Activated CD4-positive, alpha-beta T cell treated with anti-CD3 and anti-CD28 coated beads, Interleukin-2, amount 10 ng/mL, durations not matched to agents 7 days and 5 days (primary cell): ENCODE results near the gene UBE2J2. TPM values are rescaled to one million over a fixed set of nuclear protein-coding genes. Genes with fewer than 3 reads are reported as not detected.

ENCODE experiments used
- CTCF ChIA-PET: fragments of 350-600 bp; sonication (Branson Sonifier 250); formaldehyde crosslinking; loops from one replicate; lab custom pipeline; 2021; ENCODE audit warnings: antibody characterized with exemption; lab: Charles Lee
- POLR2A ChIA-PET: fragments of 350-600 bp; sonication (Branson Sonifier 250); formaldehyde crosslinking; loops from one replicate; lab custom pipeline; 2021; ENCODE audit warnings: antibody characterized with exemption; lab: Charles Lee
- DNase-seq: peaks from one replicate; pipeline ENCODE4 v3.0.0-alpha.2; 2020
- H3K27ac Mint-ChIP-seq: one replicate; pipeline ENCODE4 v1.8.0; 2021; ENCODE audit warnings: mild to moderate bottlenecking, moderate library complexity, mixed read lengths
- H3K27me3 Mint-ChIP-seq: one replicate; pipeline ENCODE4 v1.8.0; 2021; ENCODE audit warnings: mixed read lengths
- H3K36me3 Mint-ChIP-seq: one replicate; pipeline ENCODE4 v1.8.0; 2021; ENCODE audit warnings: low read depth, mixed read lengths
- H3K4me1 Mint-ChIP-seq: one replicate; pipeline ENCODE4 v1.8.0; 2021; ENCODE audit warnings: mixed read lengths
- H3K4me3 Mint-ChIP-seq: one replicate; pipeline ENCODE4 v1.8.0; 2021; ENCODE audit warnings: mild to moderate bottlenecking, moderate library complexity, mixed read lengths
- H3K9me3 Mint-ChIP-seq: one replicate; pipeline ENCODE4 v1.8.0; 2021; ENCODE audit warnings: mixed read lengths
- total RNA-seq, 2 experiments: library from RNA; stranded (reverse); gene quantifications; one replicate each; pipeline ENCODE4 v1.2.3, GENCODE V29; 2021

UBE2J2 gene
- total RNA-seq, 2 experiments from 2014 or later, result 63.4 to 63.7 TPM

GRCh38 chr1:1262071-1262470 lies 11.6 kb downstream of the UBE2J2 start:
- H3K4me1 Mint-ChIP-seq, result peaks cover 13% of the 10 kb centered on the region
- peaks cover 32% of the 10 kb centered on the region for H3K36me3 Mint-ChIP-seq
- ChIA-PET POLR2A (no interaction called here), CTCF (interaction anchor here (1.1 to 1.5 kb wide), 2 partner anchors 18 to 89 kb away, joined by 5 read pairs; no protein-coding TSS in a partner anchor)
- no peaks in the 10 kb centered on the region for H3K9me3 Mint-ChIP-seq
- H3K27me3 Mint-ChIP-seq, result no peaks in the 10 kb centered on the region
- DNase-seq, result no peak
- no peak overlapping the region for H3K4me3 Mint-ChIP-seq
- H3K27ac Mint-ChIP-seq, result peak overlapping the region; percentile 41

- H3K27ac Mint-ChIP-seq, result peak overlapping the region; percentile 65
- CTCF ChIA-PET, result interaction anchor here (0.6 to 1.5 kb wide), 5 partner anchors 10 to 135 kb away, joined by 3 to 5 read pairs (median 4); no protein-coding TSS in a partner anchor
- no peaks in the 10 kb centered on the region for H3K9me3 Mint-ChIP-seq
- H3K4me3 Mint-ChIP-seq, result no peak overlapping the region
- peaks cover 34% of the 10 kb centered on the region for H3K36me3 Mint-ChIP-seq
- POLR2A ChIA-PET, result interaction anchor here (0.6 kb wide), 1 partner anchor 134 kb away, joined by 3 read pairs; no protein-coding TSS in a partner anchor
- no peak for DNase-seq
- H3K27me3 Mint-ChIP-seq, result no peaks in the 10 kb centered on the region
- H3K4me1 Mint-ChIP-seq, result peaks cover 13% of the 10 kb centered on the region
Observed at GRCh38 chr1:1260843-1261560, 12.7 kb downstream of the UBE2J2 start.

GRCh38 chr1:1259951-1260600 lies 13.6 kb downstream of the UBE2J2 start:
- Mint-ChIP-seq H3K4me3 (no peak overlapping the region), H3K27me3 (no peaks in the 10 kb centered on the region), H3K36me3 (peaks cover 41% of the 10 kb centered on the region), H3K4me1 (peaks cover 13% of the 10 kb centered on the region), H3K9me3 (no peaks in the 10 kb centered on the region), H3K27ac (no peak overlapping the region)
- POLR2A ChIA-PET, result no interaction called here
- DNase-seq, result no peak
- CTCF ChIA-PET, result interaction anchor here (1.3 kb wide), 1 partner anchor 9 kb away, joined by 4 read pairs; no protein-coding TSS in a partner anchor

- Mint-ChIP-seq H3K27ac (no peak overlapping the region), H3K36me3 (peaks cover 42% of the 10 kb centered on the region), H3K4me1 (peaks cover 13% of the 10 kb centered on the region), H3K9me3 (no peaks in the 10 kb centered on the region), H3K27me3 (no peaks in the 10 kb centered on the region), H3K4me3 (no peak overlapping the region)
- ChIA-PET CTCF (interaction anchor here (1.3 kb wide), 1 partner anchor 9 kb away, joined by 4 read pairs; no protein-coding TSS in a partner anchor), POLR2A (no interaction called here)
- DNase-seq, result no peak
Observed at GRCh38 chr1:1259540-1259939, 14.1 kb downstream of the UBE2J2 start.

- Mint-ChIP-seq H3K4me3 (no peak overlapping the region), H3K27me3 (no peaks in the 10 kb centered on the region), H3K9me3 (no peaks in the 10 kb centered on the region), H3K4me1 (peaks cover 13% of the 10 kb centered on the region), H3K36me3 (peaks cover 42% of the 10 kb centered on the region), H3K27ac (no peak overlapping the region)
- ChIA-PET POLR2A (no interaction called here), CTCF (interaction anchor here (1.9 kb wide), 1 partner anchor 12 kb away, joined by 6 read pairs; no protein-coding TSS in a partner anchor)
- DNase-seq, result no peak
Observed at GRCh38 chr1:1259119-1259488, 14.6 kb downstream of the UBE2J2 start.

GRCh38 chr1:1256956-1257871 lies 16.4 kb downstream of the UBE2J2 start:
- ChIA-PET CTCF (interaction anchor here (1.9 kb wide), 1 partner anchor 14 kb away, joined by 6 read pairs; no protein-coding TSS in a partner anchor), POLR2A (no interaction called here)
- H3K9me3 Mint-ChIP-seq, result no peaks in the 10 kb centered on the region
- H3K4me1 Mint-ChIP-seq, result peaks cover 10% of the 10 kb centered on the region
- peak overlapping the region; percentile 41 for H3K27ac Mint-ChIP-seq
- no peak for DNase-seq
- H3K27me3 Mint-ChIP-seq, result no peaks in the 10 kb centered on the region
- H3K36me3 Mint-ChIP-seq, result peaks cover 44% of the 10 kb centered on the region
- no peak overlapping the region for H3K4me3 Mint-ChIP-seq

GRCh38 chr1:1255611-1256010 lies 18.0 kb downstream of the UBE2J2 start:
- CTCF ChIA-PET, result interaction anchor here (0.5 to 1.1 kb wide), 2 partner anchors 134 to 486 kb away, joined by 3 to 4 read pairs; no protein-coding TSS in a partner anchor
- peaks cover 9% of the 10 kb centered on the region for H3K4me1 Mint-ChIP-seq
- no peak overlapping the region for H3K27ac Mint-ChIP-seq
- DNase-seq, result no peak
- no peaks in the 10 kb centered on the region for H3K9me3 Mint-ChIP-seq
- peaks cover 35% of the 10 kb centered on the region for H3K36me3 Mint-ChIP-seq
- H3K27me3 Mint-ChIP-seq, result no peaks in the 10 kb centered on the region
- H3K4me3 Mint-ChIP-seq, result no peak overlapping the region
- POLR2A ChIA-PET, result no interaction called here

GRCh38 chr1:1255078-1255477 lies 18.6 kb downstream of the UBE2J2 start:
- Mint-ChIP-seq H3K4me3 (no peak overlapping the region), H3K36me3 (peaks cover 35% of the 10 kb centered on the region), H3K27ac (no peak overlapping the region), H3K4me1 (peaks cover 12% of the 10 kb centered on the region), H3K27me3 (no peaks in the 10 kb centered on the region), H3K9me3 (no peaks in the 10 kb centered on the region)
- ChIA-PET POLR2A (no interaction called here), CTCF (interaction anchor here (0.5 to 1.1 kb wide), 2 partner anchors 134 to 487 kb away, joined by 3 to 4 read pairs; no protein-coding TSS in a partner anchor)
- DNase-seq, result no peak

- Mint-ChIP-seq H3K27ac (no peak overlapping the region), H3K9me3 (no peaks in the 10 kb centered on the region), H3K4me3 (no peak overlapping the region), H3K36me3 (peaks cover 31% of the 10 kb centered on the region), H3K4me1 (peaks cover 12% of the 10 kb centered on the region), H3K27me3 (no peaks in the 10 kb centered on the region)
- no peak for DNase-seq
- ChIA-PET CTCF (no interaction called here), POLR2A (no interaction called here)
Observed at GRCh38 chr1:1254667-1254998, 19.0 kb downstream of the UBE2J2 start.

- Mint-ChIP-seq H3K36me3 (peaks cover 27% of the 10 kb centered on the region), H3K4me1 (peaks cover 12% of the 10 kb centered on the region), H3K27me3 (no peaks in the 10 kb centered on the region), H3K27ac (no peak overlapping the region), H3K9me3 (no peaks in the 10 kb centered on the region), H3K4me3 (no peak overlapping the region)
- POLR2A ChIA-PET, result no interaction called here
- CTCF ChIA-PET, result no interaction called here
- DNase-seq, result no peak
Observed at GRCh38 chr1:1253972-1254666, 19.5 kb downstream of the UBE2J2 start.

GRCh38 chr1:1253314-1253713 lies 20.3 kb downstream of the UBE2J2 start:
- CTCF ChIA-PET, result no interaction called here
- H3K4me3 Mint-ChIP-seq, result no peak overlapping the region
- no peaks in the 10 kb centered on the region for H3K27me3 Mint-ChIP-seq

GRCh38 chr1:1250786-1251284 lies 22.8 kb downstream of the UBE2J2 start:
- POLR2A ChIA-PET, result no interaction called here
- H3K27ac Mint-ChIP-seq, result peak overlapping the region; percentile 71
- no peaks in the 10 kb centered on the region for H3K9me3 Mint-ChIP-seq
- H3K4me3 Mint-ChIP-seq, result no peak overlapping the region
- peaks cover 9% of the 10 kb centered on the region for H3K4me1 Mint-ChIP-seq
- peaks cover 5% of the 10 kb centered on the region for H3K27me3 Mint-ChIP-seq
- H3K36me3 Mint-ChIP-seq, result peaks cover 18% of the 10 kb centered on the region
- CTCF ChIA-PET, result interaction anchor here (0.6 to 1.6 kb wide), 7 partner anchors 9 to 210 kb away, joined by 3 to 9 read pairs (median 4); no protein-coding TSS in a partner anchor
- DNase-seq, result no peak

More at GRCh38 chr1:1253314-1253713, 20.3 kb downstream of the UBE2J2 start:
- H3K27ac Mint-ChIP-seq, result peak overlapping the region; percentile 64
- H3K4me1 Mint-ChIP-seq, result peaks cover 9% of the 10 kb centered on the region
- no peak for DNase-seq
- peaks cover 27% of the 10 kb centered on the region for H3K36me3 Mint-ChIP-seq
- POLR2A ChIA-PET, result no interaction called here
- H3K9me3 Mint-ChIP-seq, result no peaks in the 10 kb centered on the region
